IPS-18c (cell line): ENCODE data around the gene GLCE.

ENCODE experiments used
- H3K4me3 ChIP-seq: 2 replicates; pipeline ENCODE4 v1.7.0; 2013; ENCODE audit warnings: low read depth, mild to moderate bottlenecking, low read length, moderate library complexity; ENCODE audit not compliant: insufficient read depth
- H3K9me3 ChIP-seq: one replicate; pipeline ENCODE4 v1.6.1; 2013; ENCODE audit warnings: mild to moderate bottlenecking, low read length, moderate library complexity; ENCODE audit not compliant: control insufficient read depth, insufficient read depth

Gene GLCE

GRCh38 chr15:69160141-69160993 is at the start of gene GLCE:
Gene GLCE (plus strand): TSS chr15:69160635. CDS start chr15:69255807, 95,172 bp downstream.
- Histone ChIP-seq H3K9me3 (no peaks in the 10 kb centered on the region), H3K4me3 (peak within 1 kb of the TSS; percentile 71)

GRCh38 chr15:69114331-69114928 is 46.0 kb upstream of the GLCE start:
- Histone ChIP-seq H3K4me3 (no peak overlapping the region), H3K9me3 (no peaks in the 10 kb centered on the region)

- H3K9me3 ChIP-seq = no peaks in the 10 kb centered on the region
- H3K4me3 ChIP-seq = no peak overlapping the region
These were observed 45.4 kb upstream of the GLCE start for GRCh38 chr15:69115031-69115430.

GRCh38 chr15:69116391-69116790 is 44.0 kb upstream of the GLCE start:
- no peak overlapping the region for H3K4me3 ChIP-seq

GRCh38 chr15:69117431-69117871 is 43.0 kb upstream of the GLCE start:
- no peak overlapping the region for H3K4me3 ChIP-seq

More at GRCh38 chr15:69116391-69116790, 44.0 kb upstream of the GLCE start:
- H3K9me3 ChIP-seq = no peaks in the 10 kb centered on the region

GRCh38 chr15:69118089-69118488 is 42.3 kb upstream of the GLCE start:
- Histone ChIP-seq H3K9me3 (no peaks in the 10 kb centered on the region), H3K4me3 (0 out of 2 replicates have a peak overlapping the region, but pooled peaks have one; percentile 6)

More at GRCh38 chr15:69117431-69117871, 43.0 kb upstream of the GLCE start:
- H3K9me3 ChIP-seq = no peaks in the 10 kb centered on the region

GRCh38 chr15:69119001-69119400 is 41.4 kb upstream of the GLCE start:
- no peaks in the 10 kb centered on the region for H3K9me3 ChIP-seq
- no peak overlapping the region for H3K4me3 ChIP-seq

- H3K9me3 ChIP-seq = no peaks in the 10 kb centered on the region
- H3K4me3 ChIP-seq = no peak overlapping the region
These were observed 40.6 kb upstream of the GLCE start for GRCh38 chr15:69119683-69120395.

GRCh38 chr15:69120732-69121131 is 39.7 kb upstream of the GLCE start:
- Histone ChIP-seq H3K9me3 (no peaks in the 10 kb centered on the region), H3K4me3 (no peak overlapping the region)

GRCh38 chr15:69121198-69121828 is 39.1 kb upstream of the GLCE start:
- Histone ChIP-seq H3K4me3 (no peak overlapping the region; the same call in 1 of the 2 replicates), H3K9me3 (no peaks in the 10 kb centered on the region)

GRCh38 chr15:69125236-69125635 is 35.2 kb upstream of the GLCE start:
- no peaks in the 10 kb centered on the region for H3K9me3 ChIP-seq
- no peak overlapping the region for H3K4me3 ChIP-seq

GRCh38 chr15:69126054-69126469 is 34.4 kb upstream of the GLCE start:
- no peak overlapping the region for H3K4me3 ChIP-seq
- no peaks in the 10 kb centered on the region for H3K9me3 ChIP-seq

- Histone ChIP-seq H3K4me3 (no peak overlapping the region), H3K9me3 (no peaks in the 10 kb centered on the region)
These were observed 33.1 kb upstream of the GLCE start for GRCh38 chr15:69127306-69127705.

GRCh38 chr15:69128667-69129311 is 31.6 kb upstream of the GLCE start:
- Histone ChIP-seq H3K4me3 (no peak overlapping the region), H3K9me3 (no peaks in the 10 kb centered on the region)

GRCh38 chr15:69131362-69132220 is 28.8 kb upstream of the GLCE start:
- Histone ChIP-seq H3K4me3 (no peak overlapping the region), H3K9me3 (peaks cover 4% of the 10 kb centered on the region)

- Histone ChIP-seq H3K9me3 (peaks cover 4% of the 10 kb centered on the region), H3K4me3 (no peak overlapping the region)
These were observed 28.0 kb upstream of the GLCE start for GRCh38 chr15:69132430-69132829.
